HG03520 (cell line): ENCODE measurements around the gene DNAJB13.

Experiments
- ATAC-seq: cut with Tn5 transposase; IDR thresholded peaks from one replicate; pipeline ENCODE4 v1.9.1; 2021; ENCODE audit warnings: mild to moderate bottlenecking, moderate library complexity; ENCODE audit not compliant: unreplicated experiment

DNAJB13 gene

GRCh38 chr11:74012074-74012809, 61.4 kb downstream of the DNAJB13 start:
- no peak for ATAC-seq

- no peak for ATAC-seq
Observed at GRCh38 chr11:74013141-74013540, 62.3 kb downstream of the DNAJB13 start.

- ATAC-seq = no peak
Observed at GRCh38 chr11:74014880-74015279, 64.1 kb downstream of the DNAJB13 start.

- ATAC-seq = no peak
Observed at GRCh38 chr11:74015919-74016684, 65.3 kb downstream of the DNAJB13 start.

- ATAC-seq = no peak
Observed at GRCh38 chr11:74017631-74018030, 66.8 kb downstream of the DNAJB13 start.

GRCh38 chr11:74018331-74019005, 67.6 kb downstream of the DNAJB13 start:
- no peak for ATAC-seq

- ATAC-seq = no peak
Observed at GRCh38 chr11:74019104-74019738, 68.4 kb downstream of the DNAJB13 start.

- no peak for ATAC-seq
Observed at GRCh38 chr11:74019860-74020259, 69.0 kb downstream of the DNAJB13 start.
